Umbilical cord (tissue), 2 donors: ENCODE results near the gene SNAPC4. TPM values are rescaled to one million over a fixed set of nuclear protein-coding genes. Genes with fewer than 3 reads are reported as not detected.

Experiments used
- DNase-seq: peaks from one replicate; pipeline ENCODE4 v3.0.0-alpha.2; 2015; ENCODE audit warnings: low spot score
- total RNA-seq: library from RNA; depleted of rRNA; stranded (reverse); fragments of >200 nt; gene quantifications from one replicate; pipeline ENCODE4 v1.2.3, GENCODE V29; 2014; ENCODE audit warnings: low replicate concordance; ENCODE audit not compliant: insufficient read depth

SNAPC4 gene
- 6.0 TPM for total RNA-seq

- peak; percentile 88 for DNase-seq
Measured at GRCh38 chr9:136400038-136400834, at the start of gene SNAPC4. TSS of gene SNAPC4 (minus strand) at chr9:136400170. CDS start at chr9:136398428, 1,742 bp downstream.

GRCh38 chr9:136448655-136449054 lies 48.7 kb upstream of the SNAPC4 start:
- no peak for DNase-seq

- no peak for DNase-seq
Measured at GRCh38 chr9:136447173-136447778, 47.3 kb upstream of the SNAPC4 start.

- DNase-seq = no peak
Measured at GRCh38 chr9:136445799-136446198, 45.8 kb upstream of the SNAPC4 start.

GRCh38 chr9:136444102-136444501 lies 44.1 kb upstream of the SNAPC4 start:
- no peak for DNase-seq

GRCh38 chr9:136443687-136444086 lies 43.7 kb upstream of the SNAPC4 start:
- DNase-seq = no peak

GRCh38 chr9:136443087-136443486 lies 43.1 kb upstream of the SNAPC4 start:
- DNase-seq = no peak

- DNase-seq = no peak
Measured at GRCh38 chr9:136442265-136442664, 42.3 kb upstream of the SNAPC4 start.

GRCh38 chr9:136441681-136442245 lies 41.8 kb upstream of the SNAPC4 start:
- DNase-seq = no peak

GRCh38 chr9:136441191-136441680 lies 41.3 kb upstream of the SNAPC4 start:
- DNase-seq = no peak

- peak; percentile 59 for DNase-seq
Measured at GRCh38 chr9:136439481-136440408, 39.8 kb upstream of the SNAPC4 start, which contains the start of gene INPP5E. TSS of gene INPP5E (minus strand) at chr9:136439845. CDS start at chr9:136439419, 426 bp downstream.

- peak; percentile 23 for DNase-seq
Measured at GRCh38 chr9:136438548-136439480, 38.8 kb upstream of the SNAPC4 start.

- DNase-seq = no peak
Measured at GRCh38 chr9:136437839-136438547, 38.0 kb upstream of the SNAPC4 start.

GRCh38 chr9:136437430-136437829 lies 37.5 kb upstream of the SNAPC4 start:
- no peak for DNase-seq

- DNase-seq = no peak
Measured at GRCh38 chr9:136436055-136436634, 36.2 kb upstream of the SNAPC4 start.

GRCh38 chr9:136434580-136435169 lies 34.7 kb upstream of the SNAPC4 start:
- DNase-seq = no peak

- DNase-seq = no peak
Measured at GRCh38 chr9:136433849-136434579, 34.0 kb upstream of the SNAPC4 start.
